HepG2 (cell line): Measurements from ENCODE around the gene ACP1. TPM values are rescaled to one million over a fixed set of nuclear protein-coding genes. Genes with fewer than 3 reads are reported as not detected.
A peak's percentile ranks its signal among the peaks of the same experiment; 100 is the strongest.

ENCODE experiments used
- BCL6 ChIP-seq: IDR thresholded peaks from 2 replicates; pipeline ENCODE4 v1.6.1; 2016; ENCODE audit warnings: missing genetic modification reagents, missing compliant biosample characterization
- CCDC6 ChIP-seq: sonication (generic); formaldehyde crosslinking; IDR thresholded peaks from 2 replicates; pipeline ENCODE4 v1.8.1; 2022; ENCODE audit warnings: mild to moderate bottlenecking, missing genetic modification reagents, moderate library complexity
- E2F5 ChIP-seq: sonication (generic); formaldehyde crosslinking; conservative IDR thresholded peaks from 2 replicates; pipeline ENCODE4 v1.4.0; 2020; ENCODE audit warnings: missing genetic modification reagents
- EZH2 ChIP-seq: conservative IDR thresholded peaks from 2 replicates; pipeline ENCODE4 v1.6.1; 2012; ENCODE audit warnings: mild to moderate bottlenecking, low read depth, low read length, moderate library complexity
- GMEB1 ChIP-seq: sonication (generic); formaldehyde crosslinking; IDR thresholded peaks from 2 replicates; pipeline ENCODE4 v1.5.1; 2020; ENCODE audit warnings: missing genetic modification reagents, mild to moderate bottlenecking, borderline replicate concordance
- HNRNPK ChIP-seq: fragments of 200-400 bp; formaldehyde crosslinking; IDR thresholded peaks from 2 replicates; pipeline ENCODE4 v1.6.1; 2018; ENCODE audit warnings: low read length, low read depth, moderate library complexity, mild to moderate bottlenecking; ENCODE audit not compliant: poor library complexity, severe bottlenecking
- HOMEZ ChIP-seq: IDR thresholded peaks from 2 replicates; pipeline ENCODE4 v1.6.1; 2016; ENCODE audit warnings: low read depth
- MAX ChIP-seq: IDR thresholded peaks from 2 replicates; pipeline ENCODE4 v1.6.1; 2012; ENCODE audit warnings: inconsistent platforms
- MAZ ChIP-seq, 2 experiments: sonication (generic) in 1 of 2; formaldehyde crosslinking in 1 of 2; IDR thresholded peaks; 2 replicates each; pipeline versions ENCODE4 v1.5.0 to v1.6.1; 2012 to 2020; ENCODE audit warnings: low read depth in 2 of 2, mild to moderate bottlenecking in 2 of 2, borderline replicate concordance in 1 of 2, improper control_type of control experiment in 1 of 2, low read length in 1 of 2, missing genetic modification reagents in 1 of 2, moderate library complexity in 1 of 2
- POLR2G ChIP-seq: fragments of 200-400 bp; formaldehyde crosslinking; IDR thresholded peaks from 2 replicates; pipeline ENCODE4 v1.6.1; 2018; ENCODE audit warnings: mild to moderate bottlenecking, low read depth, low read length, moderate library complexity
- SETDB1 ChIP-seq: sonication (generic); formaldehyde crosslinking; IDR thresholded peaks from 2 replicates; pipeline ENCODE4 v1.5.1; 2020; ENCODE audit warnings: missing genetic modification reagents, mild to moderate bottlenecking, borderline replicate concordance
- SNAPC2 ChIP-seq: sonication (generic); formaldehyde crosslinking; IDR thresholded peaks from 2 replicates; pipeline ENCODE4 v1.8.1; 2022; ENCODE audit warnings: mild to moderate bottlenecking, missing genetic modification reagents
- TSC22D2 ChIP-seq: sonication (generic); formaldehyde crosslinking; IDR thresholded peaks from 2 replicates; pipeline ENCODE4 v1.5.1; 2020; ENCODE audit warnings: missing genetic modification reagents, mild to moderate bottlenecking, borderline replicate concordance
- YY1 ChIP-seq: IDR thresholded peaks from 2 replicates; pipeline ENCODE4 v1.6.1; 2011; ENCODE audit warnings: low read length, low read depth, moderate library complexity, mild to moderate bottlenecking; ENCODE audit not compliant: insufficient read depth, insufficient replicate concordance
- ZFX ChIP-seq: sonication (generic); formaldehyde crosslinking; IDR thresholded peaks from 2 replicates; pipeline ENCODE4 v1.4.0; 2020; ENCODE audit warnings: mild to moderate bottlenecking, low read depth, missing genetic modification reagents, moderate library complexity
- ZNF101 ChIP-seq: sonication (generic); formaldehyde crosslinking; IDR thresholded peaks from 2 replicates; pipeline ENCODE4 v1.4.0; 2020; ENCODE audit warnings: mild to moderate bottlenecking, low read depth, missing genetic modification reagents, borderline replicate concordance
- ZNF275 ChIP-seq: sonication (generic); formaldehyde crosslinking; IDR thresholded peaks from 2 replicates; pipeline ENCODE4 v1.8.0; 2022; ENCODE audit warnings: missing genetic modification reagents, mild to moderate bottlenecking, inconsistent platforms, borderline replicate concordance
- ZNF282 ChIP-seq: fragments of 450-650 bp; IDR thresholded peaks from 2 replicates; pipeline ENCODE4 v1.6.1; 2018; ENCODE audit not compliant: partially characterized antibody
- ZNF567 ChIP-seq: sonication (generic); formaldehyde crosslinking; IDR thresholded peaks from 2 replicates; pipeline ENCODE4 v1.8.1; 2023; ENCODE audit warnings: mild to moderate bottlenecking, missing genetic modification reagents, borderline replicate concordance
- ZNF672 ChIP-seq: sonication (generic); formaldehyde crosslinking; IDR thresholded peaks from 2 replicates; pipeline ENCODE4 v1.8.1; 2022; ENCODE audit warnings: missing genetic modification reagents
- ZNF691 ChIP-seq: sonication (generic); formaldehyde crosslinking; IDR thresholded peaks from 2 replicates; pipeline ENCODE4 v1.4.0; 2020; ENCODE audit warnings: missing genetic modification reagents, low read depth, mild to moderate bottlenecking, borderline replicate concordance
- ZNF891 ChIP-seq: sonication (generic); formaldehyde crosslinking; IDR thresholded peaks from 2 replicates; pipeline ENCODE4 v1.5.0; 2020; ENCODE audit warnings: mild to moderate bottlenecking, missing genetic modification reagents
- polyA plus RNA-seq, 8 experiments: library from polyadenylated mRNA; depleted of rRNA in 3 of 8; stranded (reverse) in 7 of 8; unstranded in 1 of 8; fragments of >200 nt; fragmentation: Illumina TruSeq in 4 of 8; extraction: Trizol in 4 of 8; gene quantifications; 2 replicates each; pipeline versions ENCODE4 v1.2.1 to v1.2.3, GENCODE V29; 2011 to 2016; ENCODE audit warnings: low read depth in 4 of 8, missing spikeins in 1 of 8, mixed read lengths in 1 of 8; ENCODE audit not compliant: insufficient read depth in 1 of 8
- total RNA-seq, 5 experiments: library from RNA; depleted of rRNA; stranded (reverse); fragments of >200 nt; fragmentation: Illumina TruSeq; extraction: Trizol; gene quantifications; 2 replicates each; pipeline ENCODE4 v1.2.3, GENCODE V29; 2016; ENCODE audit warnings: low read depth in 1 of 5

Gene ACP1
- total and polyA plus RNA-seq, 2 of the 13 experiments (the other 11 are each of a cell fraction or from before 2014, with no cell fraction given): 246 to 348 TPM

- 0 out of 2 replicates have a peak, but pooled peaks have one; percentile 61 for TF ChIP-seq ZNF567 (CRISPR knock-in tag)
- no peak for TF ChIP-seq ZNF101 (CRISPR knock-in tag)
- peak; percentile 100 for TF ChIP-seq BCL6
- no peak for TF ChIP-seq EZH2
- TF ChIP-seq ZNF691 (CRISPR knock-in tag): peak; percentile 88; the same call in 1 of the 2 replicates
- TF ChIP-seq MAX: peak; percentile 90
- TF ChIP-seq YY1: no peak
- TF ChIP-seq GMEB1 (CRISPR knock-in tag): peak; percentile 68; the same call in 1 of the 2 replicates
- peak; percentile 38; the same call in 1 of the 2 replicates for TF ChIP-seq POLR2G
- TF ChIP-seq SNAPC2 (CRISPR knock-in tag): peak; percentile 95; the same call in 1 of the 2 replicates
- no peak for TF ChIP-seq ZNF282
- peak; percentile 73; the same call in 1 of the 2 replicates for TF ChIP-seq ZNF275 (CRISPR knock-in tag)
- TF ChIP-seq ZNF891 (CRISPR knock-in tag): no peak
- TF ChIP-seq E2F5 (CRISPR knock-in tag): no peak
- peak; percentile 78; the same call in 1 of the 2 replicates for TF ChIP-seq CCDC6 (CRISPR knock-in tag)
- TF ChIP-seq TSC22D2 (CRISPR knock-in tag): peak; percentile 65; the same call in 1 of the 2 replicates
- peak; percentile 96 for TF ChIP-seq HOMEZ (CRISPR knock-in tag)
- TF ChIP-seq MAZ (IDR thresholded peaks at IDR 0.05; ENCODE audit: borderline replicate concordance, low read depth, low read length): no peak
- no peak for TF ChIP-seq MAZ (CRISPR knock-in tag; IDR thresholded peaks at IDR 0.05; ENCODE audit: low read depth)
- TF ChIP-seq SETDB1 (CRISPR knock-in tag): peak; percentile 75; the same call in 1 of the 2 replicates
- no peak for TF ChIP-seq HNRNPK
- peak; percentile 93 for TF ChIP-seq ZFX (CRISPR knock-in tag)
- TF ChIP-seq ZNF672: no peak
Measured at GRCh38 chr2:249538-250042, 15.2 kb upstream of the ACP1 start (continued).
